HG03378 (cell line): Measurements from ENCODE around the gene ZMAT3.
"Not testable (repeated sequence)": the region's sequence is repeated elsewhere in the genome, so short reads cannot be mapped to it uniquely, and the experiment has no call there.

Experiments
- ATAC-seq: cut with Tn5 transposase; IDR thresholded peaks from one replicate; pipeline ENCODE4 v1.9.1; 2021; ENCODE audit warnings: mild to moderate bottlenecking, moderate library complexity; ENCODE audit not compliant: unreplicated experiment

Gene ZMAT3

GRCh38 chr3:179071323-179072099, at the start of gene ZMAT3:
TSS of gene ZMAT3 (minus strand) at chr3:179071809. CDS start at chr3:179067752, 4,057 bp downstream.
- peak; percentile 48 for ATAC-seq

GRCh38 chr3:179116816-179117215, 45.2 kb upstream of the ZMAT3 start:
- no peak for ATAC-seq

GRCh38 chr3:179115444-179115843, 43.8 kb upstream of the ZMAT3 start:
- ATAC-seq, result not testable (repeated sequence)

GRCh38 chr3:179113903-179114302, 42.3 kb upstream of the ZMAT3 start:
- ATAC-seq, result no peak

- no peak for ATAC-seq
Measured at GRCh38 chr3:179108086-179108485, 36.5 kb upstream of the ZMAT3 start.

DNA sequence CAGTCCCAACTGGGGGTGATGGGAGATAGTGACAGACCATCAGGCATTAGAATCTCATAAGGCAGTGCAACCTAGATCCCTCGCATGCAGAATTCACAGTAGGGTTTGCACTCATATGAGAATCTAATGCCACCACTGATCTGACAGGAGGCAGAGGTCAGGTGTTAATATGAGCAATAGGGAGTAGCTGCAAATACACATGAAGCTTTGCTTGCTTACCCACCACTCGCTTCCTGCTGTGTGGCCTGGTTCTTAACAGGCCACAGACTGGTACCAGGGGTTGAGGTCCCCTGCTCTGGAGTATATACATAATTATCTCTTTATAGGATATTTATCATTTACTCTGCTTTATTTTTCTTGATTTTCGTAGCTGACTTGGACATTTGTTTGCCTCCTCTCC, 36.0 kb upstream of the ZMAT3 start:
- ATAC-seq, result no peak

DNA sequence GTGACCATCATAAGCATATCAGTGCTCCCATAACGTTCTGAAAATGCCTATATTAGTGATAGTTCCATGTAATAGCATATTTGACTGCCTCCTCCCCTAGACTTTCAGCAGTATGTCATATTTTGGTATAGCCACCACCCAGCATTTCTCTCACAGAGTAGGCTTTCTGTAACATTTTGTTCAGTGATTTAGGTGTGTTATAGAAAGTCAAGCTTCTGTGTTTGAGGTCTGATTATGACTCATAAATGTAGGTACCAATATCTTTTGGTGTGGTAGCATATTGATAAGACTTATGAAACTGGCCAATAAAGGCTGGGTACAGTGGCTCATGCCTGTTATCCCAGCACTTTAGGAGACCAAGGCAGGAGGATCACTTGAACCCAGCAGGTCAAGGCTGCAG, 34.3 kb upstream of the ZMAT3 start:
- ATAC-seq, result no peak

DNA sequence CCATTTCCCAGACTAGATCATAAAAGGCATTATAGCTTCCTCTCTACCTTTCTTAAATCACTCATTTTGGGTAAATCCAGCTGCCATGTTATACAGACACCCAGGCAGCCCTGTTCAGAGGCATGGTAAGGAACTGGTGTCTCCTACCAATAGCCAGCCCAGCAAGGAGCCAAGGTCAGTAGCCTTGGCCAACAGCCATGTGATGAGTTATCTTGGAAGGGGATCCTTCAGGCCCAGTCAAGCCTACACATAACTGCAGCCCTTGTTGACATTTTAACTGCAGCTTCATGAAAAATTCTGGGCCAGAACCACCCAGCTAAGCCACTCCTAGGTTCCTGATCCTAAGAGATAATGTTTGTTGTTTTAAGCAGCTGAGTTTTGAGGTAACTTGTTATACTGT, 29.0 kb upstream of the ZMAT3 start:
- ATAC-seq, result no peak

GRCh38 chr3:179098388-179099077, 26.9 kb upstream of the ZMAT3 start:
- no peak for ATAC-seq

GRCh38 chr3:179093807-179094206, 22.2 kb upstream of the ZMAT3 start:
- no peak for ATAC-seq

GRCh38 chr3:179091113-179091512, 19.5 kb upstream of the ZMAT3 start:
- ATAC-seq, result peak; percentile 71

- no peak for ATAC-seq
Measured at GRCh38 chr3:179088306-179088705, 16.7 kb upstream of the ZMAT3 start.

GRCh38 chr3:179083977-179084376, 12.4 kb upstream of the ZMAT3 start:
- peak; percentile 60 for ATAC-seq

DNA sequence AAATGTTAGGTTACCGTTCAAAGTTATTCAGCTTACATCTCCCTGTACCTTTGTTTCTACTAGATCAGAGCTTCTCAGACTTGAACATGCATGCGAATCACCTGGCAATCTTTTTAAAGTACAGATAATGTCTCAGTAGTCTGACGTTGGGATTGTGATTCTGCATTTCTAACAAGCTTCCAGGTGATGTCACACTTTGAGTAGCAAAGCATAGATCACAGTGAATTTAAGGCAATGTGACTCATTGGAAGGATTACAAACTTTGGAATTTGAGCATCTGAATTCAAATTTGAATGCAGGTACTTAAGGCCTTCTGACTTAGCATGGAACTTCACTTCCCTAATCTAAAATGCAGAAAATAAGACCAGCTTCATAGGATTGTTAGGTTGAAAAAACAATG, 10.8 kb upstream of the ZMAT3 start:
- no peak for ATAC-seq

- no peak for ATAC-seq
Measured at GRCh38 chr3:179081885-179082284, 10.3 kb upstream of the ZMAT3 start.

- ATAC-seq, result no peak
Measured at GRCh38 chr3:179079537-179079936, 7.9 kb upstream of the ZMAT3 start.

GRCh38 chr3:179076243-179077027, 4.8 kb upstream of the ZMAT3 start:
- peak; percentile 35 for ATAC-seq

GRCh38 chr3:179074656-179075055, 3.0 kb upstream of the ZMAT3 start:
- peak; percentile 48 for ATAC-seq

GRCh38 chr3:179073816-179074215, 2.2 kb upstream of the ZMAT3 start:
- no peak for ATAC-seq

DNA sequence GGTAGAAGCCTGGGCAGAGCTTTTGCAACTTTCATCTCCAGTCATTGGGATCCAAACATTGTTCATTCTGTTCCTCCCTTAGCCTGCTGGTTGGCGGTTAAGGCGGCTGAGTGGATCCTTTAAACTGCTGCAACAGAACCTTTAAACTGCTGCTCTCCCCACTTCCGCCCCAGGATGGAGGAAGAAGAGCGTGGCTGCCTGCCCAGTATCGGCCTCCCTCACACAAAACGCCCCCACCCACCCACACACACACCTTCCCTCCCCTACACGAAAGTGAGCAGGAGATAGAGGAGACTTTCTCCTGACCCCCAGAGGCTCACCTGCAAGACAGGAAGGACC, 460 bp upstream of the ZMAT3 start:
- ATAC-seq, result peak; percentile 2

GRCh38 chr3:179071027-179071322, 634 bp downstream of the ZMAT3 start:
- ATAC-seq, result no peak
